ENCODE measurements around the gene PHF11. TPM values are rescaled to one million over a fixed set of nuclear protein-coding genes. Genes with fewer than 3 reads are reported as not detected.
"Not testable (repeated sequence)": the region's sequence is repeated elsewhere in the genome, so short reads cannot be mapped to it uniquely, and the experiment has no call there.

PHF11 gene
- total and polyA plus RNA-seq, 5 donors from 2014 or later = 101 to 134 (median 119) TPM

DNA sequence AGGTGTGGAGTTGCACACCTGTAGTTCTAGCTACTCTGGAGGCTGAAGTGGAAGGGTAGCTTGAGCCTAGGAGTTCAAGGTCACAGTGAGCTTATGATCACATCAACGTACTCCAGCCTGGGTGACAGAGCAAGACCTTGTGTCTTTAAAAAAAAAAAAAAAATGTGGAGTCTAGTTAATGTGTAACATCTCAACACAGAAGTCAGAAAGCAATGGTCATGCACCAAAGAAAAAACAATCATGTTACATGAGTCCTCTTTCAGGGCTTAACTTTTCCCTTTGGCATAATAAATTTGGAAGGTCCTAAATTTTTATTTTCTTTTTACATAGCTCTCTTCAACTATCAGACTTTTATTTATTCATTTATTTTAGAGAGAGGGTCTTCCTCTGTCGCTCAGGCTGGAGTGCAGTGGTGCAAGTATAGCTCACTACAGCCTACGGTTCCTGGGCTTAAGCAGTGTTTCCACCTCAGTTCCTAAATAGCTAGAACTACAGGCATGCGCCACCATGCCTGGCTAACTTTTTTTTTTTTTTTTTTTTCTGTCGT is 29.4 kb upstream of the PHF11 start:
- H3K27ac Mint-ChIP-seq = no peak overlapping the region
- peaks cover 0 to 5% (median 3%) of the 10 kb centered on the region in 4 donors for H3K4me1 Mint-ChIP-seq
- H3K36me3 Mint-ChIP-seq = peaks cover 62% of the 10 kb centered on the region
- ATAC-seq (ENCODE audit: low read depth in 2 of 2) (no peak), DNase-seq (no peak)
- no peak overlapping the region for H3K4me3 Mint-ChIP-seq
- Histone ChIP-seq H3K4me3 (ENCODE audit: low read depth, low read length) (no peak overlapping the region), H3K4me1 (ENCODE audit: control insufficient read depth, insufficient read depth, low read length, poor library complexity, severe bottlenecking) (no peaks in the 10 kb centered on the region), H3K9me3 (ENCODE audit: control insufficient read depth in 2 of 2, low read length in 2 of 2) (peaks cover 12 to 17% of the 10 kb centered on the region in 2 experiments), H3K36me3 (ENCODE audit: control insufficient read depth, insufficient read depth, low read length) (peaks cover 88% of the 10 kb centered on the region), H3K27me3 (ENCODE audit: control insufficient read depth, insufficient read depth, low read length) (no peaks in the 10 kb centered on the region), H3K27ac (ENCODE audit: insufficient read depth, low read length, poor library complexity, severe bottlenecking) (no peak overlapping the region)
- peaks cover 0 to 12% (median 4%) of the 10 kb centered on the region in 7 donors for H3K9me3 Mint-ChIP-seq
- no peaks in the 10 kb centered on the region for H3K27me3 Mint-ChIP-seq

DNA sequence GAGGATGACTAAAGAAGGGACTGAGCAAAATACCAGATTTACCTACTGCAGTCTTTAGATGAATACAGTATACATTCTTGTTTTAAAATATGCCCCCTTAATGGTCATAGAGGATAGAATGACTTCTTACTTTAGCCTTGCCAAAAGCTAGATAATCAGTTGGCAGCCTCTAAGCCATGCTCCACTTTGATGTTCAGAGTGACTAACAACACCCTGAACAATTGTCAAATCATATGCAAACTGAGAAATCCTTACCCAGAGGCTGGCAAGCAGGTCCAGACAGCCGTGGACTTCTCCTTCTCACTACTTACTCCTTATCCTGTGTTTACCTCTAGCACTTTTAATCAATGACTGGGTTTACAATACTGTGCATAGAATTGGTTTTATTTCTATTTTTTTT is 23.6 kb upstream of the PHF11 start:
- Mint-ChIP-seq H3K9me3 (no peaks in the 10 kb centered on the region), H3K27ac (no peak overlapping the region), H3K27me3 (no peaks in the 10 kb centered on the region), H3K36me3 (peaks cover 33% of the 10 kb centered on the region), H3K4me3 (no peak overlapping the region), H3K4me1 (peaks cover 0 to 5% (median 1%) of the 10 kb centered on the region in 4 donors)
- H3K9me3 ChIP-seq (ENCODE audit: control insufficient read depth in 2 of 2, low read length in 2 of 2) = no peaks in the 10 kb centered on the region
- no peak overlapping the region for H3K27ac ChIP-seq (ENCODE audit: insufficient read depth, low read length, poor library complexity, severe bottlenecking)
- H3K27me3 ChIP-seq (ENCODE audit: control insufficient read depth, insufficient read depth, low read length) = no peaks in the 10 kb centered on the region
- ATAC-seq (ENCODE audit: low read depth in 2 of 2) (no peak), DNase-seq (no peak)
- peaks cover 88% of the 10 kb centered on the region for H3K36me3 ChIP-seq (ENCODE audit: control insufficient read depth, insufficient read depth, low read length)
- no peaks in the 10 kb centered on the region for H3K4me1 ChIP-seq (ENCODE audit: control insufficient read depth, insufficient read depth, low read length, poor library complexity, severe bottlenecking)
- H3K4me3 ChIP-seq (ENCODE audit: low read depth, low read length) = no peak overlapping the region

DNA sequence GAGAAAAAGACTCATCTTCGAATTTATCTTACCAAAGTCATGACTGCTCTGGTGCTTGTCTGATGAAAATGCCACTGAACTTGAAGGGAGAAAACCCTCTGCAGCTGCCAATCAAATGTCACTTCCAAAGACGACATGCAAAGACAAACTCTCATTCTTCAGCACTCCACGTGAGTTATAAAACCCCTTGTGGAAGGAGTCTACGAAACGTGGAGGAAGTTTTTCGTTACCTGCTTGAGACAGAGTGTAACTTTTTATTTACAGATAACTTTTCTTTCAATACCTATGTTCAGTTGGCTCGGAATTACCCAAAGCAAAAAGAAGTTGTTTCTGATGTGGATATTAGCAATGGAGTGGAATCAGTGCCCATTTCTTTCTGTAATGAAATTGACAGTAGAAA is 19.2 kb upstream of the PHF11 start:
- no peak overlapping the region for H3K4me3 Mint-ChIP-seq
- H3K27ac Mint-ChIP-seq = no peak overlapping the region
- DNase-seq (no peak), ATAC-seq (ENCODE audit: low read depth in 2 of 2) (no peak)
- Histone ChIP-seq H3K36me3 (ENCODE audit: control insufficient read depth, insufficient read depth, low read length) (peaks cover 93% of the 10 kb centered on the region), H3K4me3 (ENCODE audit: low read depth, low read length) (no peak overlapping the region), H3K9me3 (ENCODE audit: control insufficient read depth in 2 of 2, low read length in 2 of 2) (no peaks in the 10 kb centered on the region), H3K27ac (ENCODE audit: insufficient read depth, low read length, poor library complexity, severe bottlenecking) (no peak overlapping the region), H3K4me1 (ENCODE audit: control insufficient read depth, insufficient read depth, low read length, poor library complexity, severe bottlenecking) (no peaks in the 10 kb centered on the region), H3K27me3 (ENCODE audit: control insufficient read depth, insufficient read depth, low read length) (no peaks in the 10 kb centered on the region)
- peaks cover 36% of the 10 kb centered on the region for H3K36me3 Mint-ChIP-seq
- no peaks in the 10 kb centered on the region for H3K4me1 Mint-ChIP-seq
- H3K27me3 Mint-ChIP-seq = no peaks in the 10 kb centered on the region
- no peaks in the 10 kb centered on the region for H3K9me3 Mint-ChIP-seq

DNA sequence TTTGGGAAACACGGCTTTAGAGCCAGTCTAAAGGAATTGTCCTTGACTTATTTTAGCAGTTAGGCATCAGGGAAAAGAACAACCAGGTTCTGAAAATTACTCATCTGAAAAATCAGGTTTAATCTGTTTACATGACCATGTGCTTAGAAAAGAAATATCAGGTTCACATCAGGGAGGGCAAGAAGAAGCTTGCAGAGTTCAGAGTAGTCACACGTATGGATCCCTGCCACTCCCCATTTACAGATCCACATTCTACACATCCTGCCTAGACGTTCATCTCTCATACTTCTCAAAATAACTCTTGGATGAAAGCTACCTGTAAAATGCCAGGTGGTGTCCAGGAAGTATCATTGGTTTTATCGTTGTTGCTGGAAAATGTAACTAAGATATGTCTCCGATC is 14.0 kb upstream of the PHF11 start:
- Histone ChIP-seq H3K36me3 (ENCODE audit: control insufficient read depth, insufficient read depth, low read length) (peaks cover 91% of the 10 kb centered on the region), H3K27ac (ENCODE audit: insufficient read depth, low read length, poor library complexity, severe bottlenecking) (no peak overlapping the region), H3K9me3 (ENCODE audit: control insufficient read depth in 2 of 2, low read length in 2 of 2) (no peaks in the 10 kb centered on the region), H3K4me1 (ENCODE audit: control insufficient read depth, insufficient read depth, low read length, poor library complexity, severe bottlenecking) (no peaks in the 10 kb centered on the region), H3K27me3 (ENCODE audit: control insufficient read depth, insufficient read depth, low read length) (no peaks in the 10 kb centered on the region), H3K4me3 (ENCODE audit: low read depth, low read length) (no peak overlapping the region)
- no peak for DNase-seq
- ATAC-seq (ENCODE audit: low read depth in 2 of 2) = no peak
- Mint-ChIP-seq H3K4me1 (peaks cover 0 to 3% (median 0%) of the 10 kb centered on the region in 4 donors), H3K27me3 (no peaks in the 10 kb centered on the region), H3K9me3 (no peaks in the 10 kb centered on the region), H3K27ac (no peak overlapping the region), H3K4me3 (no peak overlapping the region), H3K36me3 (peaks cover 58% of the 10 kb centered on the region)

DNA sequence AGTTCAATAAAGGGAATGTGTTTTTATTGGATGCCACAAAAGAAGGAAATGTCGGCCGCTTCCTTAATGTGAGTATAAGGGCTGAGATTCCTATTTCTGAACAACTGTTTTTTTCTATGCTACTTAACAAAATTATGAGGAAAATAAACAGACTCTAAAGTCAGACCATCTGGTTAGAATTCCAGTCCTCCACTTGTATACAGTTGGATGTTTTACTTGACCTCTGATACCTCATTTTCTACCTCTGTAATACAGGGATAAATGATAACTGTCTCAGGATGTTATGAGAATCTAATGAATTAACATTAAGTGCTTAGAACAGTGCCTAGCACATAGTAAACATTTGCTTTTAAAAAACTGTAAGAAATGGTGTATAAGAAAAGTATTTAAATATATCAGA is 7.2 kb upstream of the PHF11 start:
- Histone ChIP-seq H3K36me3 (ENCODE audit: control insufficient read depth, insufficient read depth, low read length) (peaks cover 47% of the 10 kb centered on the region), H3K27me3 (ENCODE audit: control insufficient read depth, insufficient read depth, low read length) (no peaks in the 10 kb centered on the region), H3K4me1 (ENCODE audit: control insufficient read depth, insufficient read depth, low read length, poor library complexity, severe bottlenecking) (no peaks in the 10 kb centered on the region), H3K9me3 (ENCODE audit: control insufficient read depth in 2 of 2, low read length in 2 of 2) (no peaks in the 10 kb centered on the region), H3K27ac (ENCODE audit: insufficient read depth, low read length, poor library complexity, severe bottlenecking) (no peak overlapping the region), H3K4me3 (ENCODE audit: low read depth, low read length) (no peak overlapping the region)
- Mint-ChIP-seq H3K36me3 (peaks cover 39% of the 10 kb centered on the region), H3K9me3 (no peaks in the 10 kb centered on the region), H3K4me1 (peaks cover 0 to 3% (median under 1%) of the 10 kb centered on the region in 4 donors), H3K27ac (peak overlapping the region in 1 of 3 donors; percentile 63), H3K27me3 (no peaks in the 10 kb centered on the region), H3K4me3 (no peak overlapping the region)
- DNase-seq = no peak
- ATAC-seq (ENCODE audit: low read depth in 2 of 2) = no peak

DNA sequence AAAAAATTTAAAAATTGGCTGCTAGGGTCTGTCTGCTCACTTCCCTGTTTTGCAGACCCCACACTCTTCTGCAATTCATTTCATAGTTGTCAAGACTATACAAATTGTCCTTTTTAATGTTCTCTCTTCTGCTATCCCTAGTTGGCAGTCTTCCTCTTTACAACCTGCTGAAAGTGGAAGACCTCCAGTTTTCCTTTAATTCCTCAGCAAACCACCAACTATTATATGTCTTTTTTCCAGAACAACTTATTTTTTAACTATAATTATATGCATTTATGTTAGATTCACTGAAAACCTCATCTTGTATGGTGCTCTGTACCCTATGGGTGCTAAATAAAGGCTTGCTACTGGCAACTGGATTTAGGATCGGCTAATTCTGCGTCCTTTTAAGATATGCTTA is 1.1 kb upstream of the PHF11 start:
- no peaks in the 10 kb centered on the region for H3K9me3 ChIP-seq (ENCODE audit: control insufficient read depth in 2 of 2, low read length in 2 of 2)
- peak overlapping the region; percentile 91 for H3K27ac ChIP-seq (ENCODE audit: insufficient read depth, low read length, poor library complexity, severe bottlenecking)
- Mint-ChIP-seq H3K9me3 (no peaks in the 10 kb centered on the region), H3K27ac (peak overlapping the region in 2 of 3 donors; percentile 90 to 100), H3K4me3 (peak overlapping the region; percentile 98 to 99 (median 99)), H3K4me1 (peaks cover 27 to 50% (median 35%) of the 10 kb centered on the region in 4 donors), H3K27me3 (no peaks in the 10 kb centered on the region), H3K36me3 (peaks cover 18% of the 10 kb centered on the region)
- peaks cover 46% of the 10 kb centered on the region for H3K4me1 ChIP-seq (ENCODE audit: control insufficient read depth, insufficient read depth, low read length, poor library complexity, severe bottlenecking)
- H3K27me3 ChIP-seq (ENCODE audit: control insufficient read depth, insufficient read depth, low read length) = no peaks in the 10 kb centered on the region
- DNase-seq (peak in 1 of 3 donors; percentile 16), ATAC-seq (ENCODE audit: low read depth in 2 of 2) (no peak)
- H3K36me3 ChIP-seq (ENCODE audit: control insufficient read depth, insufficient read depth, low read length) = peaks cover 3% of the 10 kb centered on the region
- peak overlapping the region; percentile 60 for H3K4me3 ChIP-seq (ENCODE audit: low read depth, low read length)

DNA sequence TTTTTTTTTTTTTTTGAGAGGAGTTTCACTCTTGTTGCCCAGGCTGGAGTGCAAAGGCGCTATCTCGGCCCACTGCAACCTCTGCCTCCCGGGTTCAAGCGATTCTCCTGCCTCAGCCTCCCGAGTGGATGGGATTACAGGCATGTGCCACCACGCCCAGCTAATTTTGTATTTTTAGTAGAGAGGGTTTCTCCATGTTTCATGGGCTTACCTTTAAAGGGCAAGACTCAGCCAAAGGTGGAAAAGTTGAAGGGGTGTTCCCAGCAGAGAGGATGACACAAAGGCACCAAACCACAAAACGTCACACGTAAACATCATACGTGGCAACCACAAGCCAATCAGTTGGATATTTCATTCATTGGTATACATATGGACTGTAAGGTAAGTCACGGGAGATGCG is 1.1 kb downstream of the PHF11 start:
- H3K27me3 Mint-ChIP-seq; ATAC-seq (ENCODE audit: low read depth in 2 of 2); H3K9me3 Mint-ChIP-seq; H3K36me3 ChIP-seq (ENCODE audit: control insufficient read depth, insufficient read depth, low read length); H3K9me3 ChIP-seq (ENCODE audit: control insufficient read depth in 2 of 2, low read length in 2 of 2); H3K27me3 ChIP-seq (ENCODE audit: control insufficient read depth, insufficient read depth, low read length): not testable (repeated sequence)
- peak overlapping the region; percentile 90 to 99 (median 98) for H3K27ac Mint-ChIP-seq
- peaks cover 27 to 59% (median 49%) of the 10 kb centered on the region in 4 donors for H3K4me1 Mint-ChIP-seq
- H3K36me3 Mint-ChIP-seq = peaks cover 21% of the 10 kb centered on the region
- Histone ChIP-seq H3K4me3 (ENCODE audit: low read depth, low read length) (peak overlapping the region; percentile 73), H3K27ac (ENCODE audit: insufficient read depth, low read length, poor library complexity, severe bottlenecking) (peak overlapping the region; percentile 91), H3K4me1 (ENCODE audit: control insufficient read depth, insufficient read depth, low read length, poor library complexity, severe bottlenecking) (peaks cover 47% of the 10 kb centered on the region)
- peak; percentile 32 to 64 (median 46) for DNase-seq
- peak overlapping the region; percentile 92 to 99 (median 94) for H3K4me3 Mint-ChIP-seq

DNA sequence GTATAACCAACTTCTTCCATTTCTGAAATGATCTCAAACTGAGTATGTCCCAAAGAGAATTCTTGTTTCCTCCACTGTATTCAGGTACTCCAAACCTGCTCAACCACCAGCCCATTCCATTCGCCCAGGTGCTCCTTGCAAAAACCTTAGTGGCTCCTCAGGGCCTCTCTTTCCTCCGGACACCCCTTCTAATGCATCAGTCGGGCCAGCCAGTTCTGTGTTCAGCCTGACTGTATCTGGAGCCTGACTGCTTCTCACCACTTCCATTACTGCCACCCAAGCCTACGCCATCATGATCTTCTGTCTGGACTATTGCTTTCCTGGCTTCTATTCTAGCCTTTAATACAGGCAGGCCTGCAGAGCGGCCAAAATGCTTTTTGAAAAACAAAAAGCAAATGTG is 1.5 kb downstream of the PHF11 start:
- Histone ChIP-seq H3K36me3 (ENCODE audit: control insufficient read depth, insufficient read depth, low read length) (peaks cover 3% of the 10 kb centered on the region), H3K4me1 (ENCODE audit: control insufficient read depth, insufficient read depth, low read length, poor library complexity, severe bottlenecking) (peaks cover 47% of the 10 kb centered on the region), H3K9me3 (ENCODE audit: control insufficient read depth in 2 of 2, low read length in 2 of 2) (no peaks in the 10 kb centered on the region), H3K27me3 (ENCODE audit: control insufficient read depth, insufficient read depth, low read length) (no peaks in the 10 kb centered on the region), H3K4me3 (ENCODE audit: low read depth, low read length) (peak overlapping the region; percentile 73), H3K27ac (ENCODE audit: insufficient read depth, low read length, poor library complexity, severe bottlenecking) (peak overlapping the region; percentile 91)
- peaks cover 27 to 59% (median 49%) of the 10 kb centered on the region in 4 donors for H3K4me1 Mint-ChIP-seq
- peak overlapping the region; percentile 90 to 99 (median 98) for H3K27ac Mint-ChIP-seq
- no peaks in the 10 kb centered on the region for H3K27me3 Mint-ChIP-seq
- no peaks in the 10 kb centered on the region for H3K9me3 Mint-ChIP-seq
- DNase-seq (no peak), ATAC-seq (ENCODE audit: low read depth in 2 of 2) (no peak)
- H3K36me3 Mint-ChIP-seq = peaks cover 18% of the 10 kb centered on the region
- peak overlapping the region; percentile 92 to 99 (median 94) for H3K4me3 Mint-ChIP-seq

Measured in CD4-positive, CD25-positive, alpha-beta regulatory T cell (primary cell).